ENCODE results near the gene NFIX. TPM values are rescaled to one million over a fixed set of nuclear protein-coding genes. Genes with fewer than 3 reads are reported as not detected.

NFIX gene
- total and polyA plus RNA-seq, 7 donors = 22.2 to 347 (median 220) TPM

DNA sequence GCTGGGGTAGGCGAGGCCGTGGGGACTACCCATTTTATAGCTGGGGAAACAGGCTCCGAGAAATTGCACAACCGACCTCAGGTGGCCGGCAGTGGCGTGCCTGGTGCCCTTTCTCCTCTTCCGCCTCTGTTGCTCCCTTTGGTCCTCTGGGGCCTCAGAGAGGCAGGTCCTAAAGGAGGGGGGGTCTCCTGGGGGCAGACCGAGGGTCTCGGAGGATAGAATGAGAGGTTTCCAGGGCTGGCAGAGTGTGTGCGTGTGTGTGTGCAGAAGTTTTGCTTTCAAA, 143.6 kb downstream of the NFIX start:
- H3K4me3 ChIP-seq = no peak overlapping the region
- H3K36me3 ChIP-seq (ENCODE audit: insufficient read depth in 1 of 2, low read depth in 1 of 2) = peaks cover 0 to 55% of the 10 kb centered on the region in 2 donors
- ATAC-seq (no peak), DNase-seq (no peak)
- H3K27me3 ChIP-seq (ENCODE audit: insufficient read depth in 3 of 3, low read length in 2 of 3) = no peaks in the 10 kb centered on the region
- WGBS, 3 donors = 79 to 88% (median 81%) methylated on average over 10 of the region's 10 CpGs
- no peak overlapping the region for H3K27ac ChIP-seq
- no peak for TF ChIP-seq CTCF (IDR thresholded peaks at IDR 0.05)
- H3K9me3 ChIP-seq = no peaks in the 10 kb centered on the region
- peaks cover 4% of the 10 kb centered on the region for H3K4me1 ChIP-seq
- intact Hi-C loops (cut with DNase I) = no loop called here

- no peak overlapping the region for H3K4me3 ChIP-seq
- ATAC-seq (no peak), DNase-seq (no peak)
- no peaks in the 10 kb centered on the region for H3K9me3 ChIP-seq
- H3K36me3 ChIP-seq (ENCODE audit: insufficient read depth in 1 of 2, low read depth in 1 of 2) = peaks cover 0 to 64% of the 10 kb centered on the region in 2 donors
- H3K4me1 ChIP-seq = peaks cover 4% of the 10 kb centered on the region
- no peak for TF ChIP-seq CTCF (IDR thresholded peaks at IDR 0.05)
- H3K27ac ChIP-seq = no peak overlapping the region
- 71 to 79% (median 75%) methylated on average over 11 of the region's 11 CpGs for WGBS, 3 donors
- no peaks in the 10 kb centered on the region for H3K27me3 ChIP-seq (ENCODE audit: insufficient read depth in 3 of 3, low read length in 2 of 3)
- intact Hi-C loops (cut with DNase I) = no loop called here
Measured at GRCh38 chr19:13139633-13140311, 144.5 kb downstream of the NFIX start.

- Histone ChIP-seq H3K27me3 (ENCODE audit: insufficient read depth in 3 of 3, low read length in 2 of 3) (no peaks in the 10 kb centered on the region), H3K4me3 (no peak overlapping the region), H3K36me3 (ENCODE audit: insufficient read depth in 1 of 2, low read depth in 1 of 2) (peaks cover 0 to 39% of the 10 kb centered on the region in 2 donors), H3K4me1 (peaks cover 19% of the 10 kb centered on the region), H3K9me3 (no peaks in the 10 kb centered on the region), H3K27ac (no peak overlapping the region)
- intact Hi-C loops (cut with DNase I) = no loop called here
- DNase-seq (peak in 1 of 2 donors; percentile 67), ATAC-seq (no peak)
- WGBS, 3 donors = 61 to 69% (median 67%) methylated on average over 15 to 16 of the region's 16 CpGs
- TF ChIP-seq CTCF (IDR thresholded peaks at IDR 0.05) = no peak
Measured at GRCh38 chr19:13146763-13147563, 151.7 kb downstream of the NFIX start.

Other genes starting within 250 kb of the NFIX start
- gene BEST2, start 243.7 kb upstream of the NFIX start, total RNA-seq = not detected
- under 1 TPM; 0.04 to 0.37 (median 0.08) TPM for gene BEST2, start 243.7 kb upstream of the NFIX start, polyA plus RNA-seq
- 10 to 100 TPM; 20.3 to 33.0 (median 23.8) TPM for gene HOOK2, start 219.9 kb upstream of the NFIX start, total RNA-seq
- gene HOOK2, start 219.9 kb upstream of the NFIX start, polyA plus RNA-seq = 10 to 100 TPM; 11.3 to 21.7 (median 19.0) TPM
- gene JUNB, start 204.0 kb upstream of the NFIX start, total RNA-seq = 100 to 1,000 TPM in 2 of 4 donors, 10 to 100 TPM in 2; 29.2 to 217 (median 73.6) TPM
- gene JUNB, start 204.0 kb upstream of the NFIX start, polyA plus RNA-seq = 100 to 1,000 TPM in 1 of 3 donors, 10 to 100 TPM in 2; 25.1 to 145 (median 31.9) TPM
- 100 to 1,000 TPM; 273 to 419 (median 370) TPM for gene PRDX2, start 193.7 kb upstream of the NFIX start, total RNA-seq
- gene PRDX2, start 193.7 kb upstream of the NFIX start, polyA plus RNA-seq = 100 to 1,000 TPM; 329 to 535 (median 396) TPM
- 1 to 10 TPM in 3 of 4 donors, under 1 TPM in 1; 0.92 to 3.2 (median 2.0) TPM for gene THSD8, start 193.4 kb upstream of the NFIX start, total RNA-seq
- 1 to 10 TPM; 1.9 to 2.5 (median 2.0) TPM for gene THSD8, start 193.4 kb upstream of the NFIX start, polyA plus RNA-seq
- gene RNASEH2A, start 188.9 kb upstream of the NFIX start, total RNA-seq = 1 to 10 TPM; 2.4 to 5.0 (median 3.0) TPM
- gene RNASEH2A, start 188.9 kb upstream of the NFIX start, polyA plus RNA-seq = 1 to 10 TPM; 3.6 to 9.0 (median 8.6) TPM
- gene RTBDN, start 160.9 kb upstream of the NFIX start, total RNA-seq = not detected
- gene RTBDN, start 160.9 kb upstream of the NFIX start, polyA plus RNA-seq = under 1 TPM in 1 of 3 donors, not detected in 2; 0.05 TPM
- not detected for gene MAST1, start 157.0 kb upstream of the NFIX start, total RNA-seq
- under 1 TPM; 0.09 to 0.13 (median 0.10) TPM for gene MAST1, start 157.0 kb upstream of the NFIX start, polyA plus RNA-seq
- gene DNASE2, start 114.0 kb upstream of the NFIX start, total RNA-seq = 10 to 100 TPM in 2 of 4 donors, 1 to 10 TPM in 2; 5.5 to 23.0 (median 13.1) TPM
- 10 to 100 TPM in 1 of 3 donors, 1 to 10 TPM in 2; 5.9 to 14.8 (median 7.5) TPM for gene DNASE2, start 114.0 kb upstream of the NFIX start, polyA plus RNA-seq
- gene KLF1, start 108.3 kb upstream of the NFIX start, total RNA-seq = under 1 TPM in 2 of 4 donors, not detected in 2; 0.34 to 0.37 TPM
- gene KLF1, start 108.3 kb upstream of the NFIX start, polyA plus RNA-seq = under 1 TPM in 1 of 3 donors, not detected in 2; 0.18 TPM
- gene GCDH, start 104.3 kb upstream of the NFIX start, total RNA-seq = 10 to 100 TPM; 18.9 to 45.2 (median 31.2) TPM
- gene GCDH, start 104.3 kb upstream of the NFIX start, polyA plus RNA-seq = 10 to 100 TPM; 21.1 to 28.8 (median 21.9) TPM
- gene SYCE2, start 76.2 kb upstream of the NFIX start, total RNA-seq = not detected
- gene SYCE2, start 76.2 kb upstream of the NFIX start, polyA plus RNA-seq = under 1 TPM in 1 of 3 donors, not detected in 2; 0.05 TPM
- 10 to 100 TPM; 45.9 to 65.1 (median 59.1) TPM for gene FARSA, start 61.8 kb upstream of the NFIX start, total RNA-seq
- 100 to 1,000 TPM in 1 of 3 donors, 10 to 100 TPM in 2; 61.6 to 161 (median 93.3) TPM for gene FARSA, start 61.8 kb upstream of the NFIX start, polyA plus RNA-seq
- 100 to 1,000 TPM; 124 to 219 (median 175) TPM for gene CALR, start 56.9 kb upstream of the NFIX start, total RNA-seq
- gene CALR, start 56.9 kb upstream of the NFIX start, polyA plus RNA-seq = 100 to 1,000 TPM; 134 to 273 (median 146) TPM
- gene RAD23A, start 49.6 kb upstream of the NFIX start, total RNA-seq = 100 to 1,000 TPM; 424 to 704 (median 500) TPM
- gene RAD23A, start 49.6 kb upstream of the NFIX start, polyA plus RNA-seq = 100 to 1,000 TPM; 403 to 801 (median 728) TPM
- 10 to 100 TPM; 22.4 to 35.6 (median 29.3) TPM for gene GADD45GIP1, start 38.3 kb upstream of the NFIX start, total RNA-seq
- 100 to 1,000 TPM in 1 of 3 donors, 10 to 100 TPM in 2; 50.6 to 119 (median 62.5) TPM for gene GADD45GIP1, start 38.3 kb upstream of the NFIX start, polyA plus RNA-seq
- under 1 TPM in 1 of 4 donors, not detected in 3; 0.26 TPM for gene DAND5, start 25.9 kb upstream of the NFIX start, total RNA-seq
- not detected for gene DAND5, start 25.9 kb upstream of the NFIX start, polyA plus RNA-seq
- 1 to 10 TPM; 2.1 to 4.6 (median 3.2) TPM for gene LYL1, start 107.4 kb downstream of the NFIX start, total RNA-seq
- gene LYL1, start 107.4 kb downstream of the NFIX start, polyA plus RNA-seq = 1 to 10 TPM; 1.1 to 3.4 (median 1.1) TPM
- 10 to 100 TPM; 31.6 to 45.3 (median 35.1) TPM for gene TRMT1, start 121.3 kb downstream of the NFIX start, total RNA-seq
- gene TRMT1, start 121.3 kb downstream of the NFIX start, polyA plus RNA-seq = 10 to 100 TPM; 42.3 to 87.1 (median 45.4) TPM
- 10 to 100 TPM; 32.1 to 48.9 (median 37.9) TPM for gene NACC1, start 122.8 kb downstream of the NFIX start, total RNA-seq
- gene NACC1, start 122.8 kb downstream of the NFIX start, polyA plus RNA-seq = 10 to 100 TPM; 11.9 to 63.4 (median 45.8) TPM
- 10 to 100 TPM; 18.5 to 20.4 (median 19.3) TPM for gene STX10, start 154.9 kb downstream of the NFIX start, total RNA-seq
- 10 to 100 TPM; 34.5 to 63.3 (median 43.6) TPM for gene STX10, start 154.9 kb downstream of the NFIX start, polyA plus RNA-seq
- gene IER2, start 154.9 kb downstream of the NFIX start, total RNA-seq = 10 to 100 TPM; 16.8 to 31.2 (median 29.9) TPM
- 10 to 100 TPM; 12.9 to 62.7 (median 18.2) TPM for gene IER2, start 154.9 kb downstream of the NFIX start, polyA plus RNA-seq

Measured in psoas muscle (tissue), 8 donors.